Testis (tissue), 3 donors: ENCODE results near the gene UNC50. TPM values are rescaled to one million over a fixed set of nuclear protein-coding genes. Genes with fewer than 3 reads are reported as not detected.

Experiments used
- DNase-seq: peaks from one replicate; pipeline ENCODE4 v3.0.0-alpha.2; 2019
- H3K27ac ChIP-seq, 2 donors: fragments of 200-600 bp; sonication (generic); one replicate each; pipeline ENCODE4 v1.5.1; 2019
- H3K27me3 ChIP-seq: fragments of 200-600 bp; sonication (generic); one replicate; pipeline ENCODE4 v1.5.1; 2019
- H3K36me3 ChIP-seq: fragments of 200-600 bp; sonication (generic); one replicate; pipeline ENCODE4 v1.5.1; 2017; ENCODE audit warnings: low read depth; ENCODE audit errors: missing control alignments
- H3K4me1 ChIP-seq: fragments of 200-600 bp; sonication (generic); one replicate; pipeline ENCODE4 v1.5.1; 2019
- H3K4me3 ChIP-seq, 2 donors: fragments of 200-600 bp; sonication (generic); one replicate each; pipeline ENCODE4 v1.5.1; 2017 to 2019
- H3K9me3 ChIP-seq: fragments of 200-600 bp; sonication (generic); one replicate; pipeline ENCODE4 v1.5.1; 2017
- CTCF ChIP-seq, 3 experiments: fragments of 450-650 bp in 2 of 3; fragments of 200-600 bp in 1 of 3; sonication (generic) in 1 of 3; IDR thresholded peaks; one replicate each; pipeline ENCODE4 v1.5.1; 2016 to 2019; ENCODE audit warnings: antibody characterized with exemption in 3 of 3, mild to moderate bottlenecking in 2 of 3, moderate library complexity in 1 of 3
- POLR2A ChIP-seq: fragments of 450-650 bp; IDR thresholded peaks from one replicate; pipeline ENCODE4 v1.6.1; 2017; ENCODE audit warnings: antibody characterized with exemption, mild to moderate bottlenecking, moderate library complexity
- WGBS, 2 donors: methylation state at CpG; one replicate each; pipeline ENCODE4 v1.1.5; 2018; 5-methylcytosine and 5-hydroxymethylcytosine counted together
- intact Hi-C: fragments of 100-400 bp; cut with DNase I; formaldehyde crosslinking; loops from one replicate; pipeline ENCODE4 v1.15.1; 2023; ENCODE audit warnings: low total_unique reads
- polyA plus RNA-seq: library from polyadenylated mRNA; stranded (reverse); fragments of 350-450 nt; fragmentation: Illumina TruSeq; extraction: RNeasy Lipid Tissue Mini Kit (QIAGEN cat#74804); gene quantifications from one replicate; pipeline ENCODE4 v1.2.3, GENCODE V29; 2014; ENCODE audit warnings: low read depth, low replicate concordance; ENCODE audit not compliant: insufficient read depth
- total RNA-seq, 2 donors: library from RNA; depleted of rRNA; stranded (reverse); fragments of >200 nt; gene quantifications; one replicate each; pipeline ENCODE4 v1.2.3, GENCODE V29; 2016

UNC50 gene
- total and polyA plus RNA-seq, 3 donors from 2014 or later, result 60.4 to 102 (median 60.8) TPM

DNA sequence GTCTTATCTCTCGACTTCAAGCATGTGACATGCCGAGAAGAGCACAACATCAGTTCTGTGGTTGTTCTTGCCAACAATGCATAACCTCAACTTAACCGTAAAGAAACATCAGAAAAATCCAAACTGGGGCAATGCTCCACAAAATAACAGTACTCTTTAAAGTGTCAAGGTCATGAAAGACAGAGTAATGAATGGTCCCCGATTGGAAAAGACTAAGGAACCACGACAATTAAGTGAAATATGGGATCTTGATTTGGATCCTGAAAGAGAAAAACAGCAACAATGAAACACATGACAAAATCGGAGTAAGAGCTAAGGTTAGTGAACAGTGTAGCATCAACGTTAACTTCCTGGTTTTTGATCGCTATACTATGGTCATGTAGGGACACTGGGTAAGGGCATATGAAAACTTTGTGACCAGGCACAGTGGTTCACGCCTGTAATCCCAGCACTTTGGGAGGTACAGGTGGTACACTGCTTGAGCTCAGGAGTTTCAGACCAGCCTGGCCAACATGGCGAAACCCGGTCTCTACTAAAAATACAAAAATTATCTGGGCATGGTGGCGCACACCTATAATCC is 55.2 kb downstream of the UNC50 start:
- 81 to 86% methylated on average over 12 of the region's 12 CpGs for WGBS, 2 donors
- H3K4me1 ChIP-seq, result no peaks in the 10 kb centered on the region

DNA sequence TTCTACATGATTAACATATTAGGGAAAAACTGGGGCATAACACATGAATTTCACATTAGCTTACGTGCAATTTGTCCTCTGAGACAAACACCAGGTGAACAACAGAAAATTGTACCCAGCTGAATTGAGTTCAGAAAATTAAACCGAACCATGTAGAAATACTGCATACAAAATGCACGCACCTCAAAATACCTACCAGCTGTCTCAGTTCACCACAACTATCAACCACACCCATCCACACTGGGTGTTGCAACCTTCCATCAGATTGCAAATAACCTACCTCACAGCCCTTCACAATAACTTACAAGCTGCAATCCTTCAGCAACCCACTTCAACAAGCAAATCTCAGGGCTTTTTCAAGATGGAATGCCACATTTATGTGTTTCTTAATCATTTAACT is 55.9 kb downstream of the UNC50 start:
- intact Hi-C loops, result no loop called here
- Histone ChIP-seq H3K4me1 (no peaks in the 10 kb centered on the region), H3K36me3 (no peaks in the 10 kb centered on the region), H3K9me3 (no peaks in the 10 kb centered on the region), H3K27me3 (no peaks in the 10 kb centered on the region), H3K27ac (no peak overlapping the region), H3K4me3 (no peak overlapping the region)
- TF ChIP-seq POLR2A, result no peak
- TF ChIP-seq CTCF (IDR thresholded peaks at IDR 0.05), result no peak
- DNase-seq, result no peak
- 88 to 90% methylated on average over 3 of the region's 3 CpGs for WGBS, 2 donors

More for the DNA sequence above, 55.2 kb downstream of the UNC50 start:
- no peak for DNase-seq
- H3K36me3 ChIP-seq, result no peaks in the 10 kb centered on the region
- H3K9me3 ChIP-seq, result no peaks in the 10 kb centered on the region
- no peak overlapping the region for H3K27ac ChIP-seq
- H3K4me3 ChIP-seq, result no peak overlapping the region
- intact Hi-C loops, result no loop called here
- H3K27me3 ChIP-seq, result no peaks in the 10 kb centered on the region
- no peak for TF ChIP-seq POLR2A
- no peak for TF ChIP-seq CTCF (IDR thresholded peaks at IDR 0.05)

GRCh38 chr2:98665677-98666076 is 57.3 kb downstream of the UNC50 start:
- intact Hi-C loops, result no loop called here
- H3K27ac ChIP-seq, result no peak overlapping the region
- no peak for DNase-seq
- no peaks in the 10 kb centered on the region for H3K4me1 ChIP-seq
- WGBS, 2 donors, result 92% methylated on average over 3 of the region's 3 CpGs
- H3K36me3 ChIP-seq, result no peaks in the 10 kb centered on the region
- no peaks in the 10 kb centered on the region for H3K27me3 ChIP-seq
- H3K4me3 ChIP-seq, result no peak overlapping the region
- no peaks in the 10 kb centered on the region for H3K9me3 ChIP-seq
- no peak for TF ChIP-seq POLR2A
- no peak for TF ChIP-seq CTCF (IDR thresholded peaks at IDR 0.05)

Other genes with a start within 250 kb of the UNC50 start
- 10 to 100 TPM; 35.6 to 42.9 TPM for gene INPP4A, start 163.7 kb upstream of the UNC50 start, total RNA-seq
- gene INPP4A, start 163.7 kb upstream of the UNC50 start, polyA plus RNA-seq, result 13.3 TPM
- 10 to 100 TPM; 40.5 to 47.7 TPM for gene COA5, start 77 bp upstream of the UNC50 start, total RNA-seq
- gene COA5, start 77 bp upstream of the UNC50 start, polyA plus RNA-seq, result 65.9 TPM
- 10 to 100 TPM; 13.8 to 13.9 TPM for gene MGAT4A, start 122.5 kb downstream of the UNC50 start, total RNA-seq
- 12.1 TPM for gene MGAT4A, start 122.5 kb downstream of the UNC50 start, polyA plus RNA-seq